Epidermal melanocyte (primary cell): ENCODE data around the gene IGFLR1.
"Not testable (repeated sequence)": the region's sequence is repeated elsewhere in the genome, so short reads cannot be mapped to it uniquely, and the experiment has no call there.

Source experiments
- DNase-seq: peaks from one replicate; pipeline ENCODE4 v3.0.0; 2011; ENCODE audit warnings: low spot score; ENCODE audit not compliant: insufficient read length

Gene IGFLR1

GRCh38 chr19:35710784-35711723, 31.2 kb downstream of the IGFLR1 start:
- no peak for DNase-seq

DNA sequence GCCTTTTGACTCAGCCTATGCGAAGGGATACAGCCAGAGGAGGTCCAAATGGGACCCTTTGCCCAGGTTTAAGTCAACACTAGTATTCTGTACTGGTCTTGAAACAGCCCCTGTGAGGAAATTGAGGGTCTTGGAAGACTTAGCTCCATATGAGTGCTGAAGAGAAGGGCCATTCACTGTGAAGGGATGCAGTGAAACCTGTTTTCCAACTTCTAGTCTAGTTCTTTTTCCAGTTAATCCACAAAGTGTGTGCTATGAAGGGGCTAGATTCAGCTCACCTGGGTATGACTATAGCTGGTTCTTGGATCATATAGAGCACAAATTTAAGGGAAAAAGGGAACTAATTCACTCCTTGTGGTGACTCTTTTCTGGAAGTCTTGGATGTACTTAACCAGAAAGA, 33.9 kb downstream of the IGFLR1 start:
- DNase-seq: no peak

DNA sequence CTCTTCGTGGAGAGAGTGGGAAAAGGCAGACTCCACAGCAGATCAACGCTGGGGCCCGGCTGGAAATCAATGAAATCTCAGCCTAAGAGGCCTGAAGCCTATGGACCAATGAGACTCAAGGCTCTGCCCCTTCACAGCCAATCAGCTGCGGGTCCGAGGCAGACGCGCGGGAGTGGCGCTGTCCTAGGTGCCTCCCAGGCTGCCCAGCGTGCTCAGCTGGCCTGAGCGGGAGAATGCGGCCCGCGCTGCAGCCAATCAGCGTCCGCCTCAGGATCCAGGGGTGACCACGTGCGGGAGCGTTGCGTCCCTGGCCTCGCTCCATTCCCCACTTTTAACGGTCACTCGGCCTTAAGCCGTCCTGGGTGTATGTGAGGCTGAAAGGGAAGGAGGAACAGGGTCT, 38.0 kb downstream of the IGFLR1 start, which contains the start of gene ZBTB32:
TSS of gene ZBTB32 (plus strand) at position 341 of the 400 bp plus-strand sequence. CDS start 10,069 bp downstream, outside the sequence.
- DNase-seq: no peak

- no peak for DNase-seq
Observed at GRCh38 chr19:35703343-35703742, 38.9 kb downstream of the IGFLR1 start.

GRCh38 chr19:35702223-35703012, 39.8 kb downstream of the IGFLR1 start:
- DNase-seq: peak; percentile 97

- no peak for DNase-seq
Observed at GRCh38 chr19:35696835-35697234, 45.4 kb downstream of the IGFLR1 start.

GRCh38 chr19:35695895-35696422, 46.3 kb downstream of the IGFLR1 start:
- no peak for DNase-seq

GRCh38 chr19:35693835-35694599, 48.2 kb downstream of the IGFLR1 start:
- peak; percentile 84 for DNase-seq

DNA sequence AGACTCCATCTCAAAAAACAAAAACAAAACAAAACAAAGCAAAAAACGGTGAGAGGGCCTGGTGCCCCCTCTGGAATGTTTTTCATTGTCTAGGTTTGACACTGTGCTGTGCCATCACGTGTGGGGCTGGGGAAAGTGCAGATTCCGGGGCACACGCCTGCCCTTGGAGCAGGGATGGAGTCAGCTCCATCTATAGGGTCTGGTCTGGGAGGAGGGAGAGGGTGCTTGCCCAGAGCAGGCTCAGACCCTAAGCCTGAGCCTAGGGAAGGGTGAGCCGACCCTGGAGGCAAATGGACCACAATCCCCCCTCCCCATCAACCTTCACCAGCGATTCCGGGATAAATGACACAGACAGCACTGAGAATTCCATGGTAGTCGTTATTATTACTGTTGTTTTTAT, 48.8 kb downstream of the IGFLR1 start:
- DNase-seq: no peak

GRCh38 chr19:35692010-35692409, 50.2 kb downstream of the IGFLR1 start:
- no peak for DNase-seq

DNA sequence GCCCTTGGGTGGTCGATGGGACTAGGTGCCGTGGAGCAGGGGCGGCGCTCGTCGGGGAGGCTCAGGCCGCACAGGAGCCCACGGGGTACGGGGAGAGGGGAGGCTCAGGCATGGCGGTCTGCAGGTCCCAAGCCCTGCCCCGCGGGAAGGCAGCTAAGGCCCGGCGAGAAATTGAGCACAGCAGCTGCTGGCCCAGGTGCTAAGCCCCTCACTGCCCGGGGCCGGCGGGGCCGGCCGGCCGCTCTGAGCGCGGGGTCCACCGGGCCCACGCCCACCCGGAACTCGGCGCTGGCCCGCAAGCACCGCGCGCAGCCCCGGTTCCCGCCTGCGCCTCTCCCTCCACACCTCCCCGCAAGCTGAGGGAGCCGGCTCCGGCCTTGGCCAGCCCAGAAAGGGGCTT, 51.1 kb downstream of the IGFLR1 start:
- not testable (repeated sequence) for DNase-seq

GRCh38 chr19:35689836-35690235, 52.4 kb downstream of the IGFLR1 start:
- no peak for DNase-seq
